ENCODE data around the gene SYCE3.

- TF ChIP-seq CTCF (conservative IDR thresholded peaks at IDR 0.05; ENCODE audit: low read length) (no peak), EZH2phosphoT487 (IDR thresholded peaks at IDR 0.05; ENCODE audit: borderline replicate concordance) (no peak)
Observed at GRCh38 chr22:50599816-50600455, 37.2 kb upstream of the SYCE3 start.

All from Loucy (cell line).